Caco-2 (cell line): ENCODE data around the gene ARHGAP24. TPM values are rescaled to one million over a fixed set of nuclear protein-coding genes. Genes with fewer than 3 reads are reported as not detected.

ENCODE experiments used
- BruUV-seq: library from RNA; stranded (reverse); fragments of 400-500 nt; replicated peaks from 2 replicates; lab custom pipeline; 2021; lab: Mats Ljungman, UMichigan
- CTCF ChIA-PET: fragments of 300-600 bp; sonication (Branson Sonifier 250); formaldehyde crosslinking; loops from one replicate; lab custom pipeline; 2022; ENCODE audit warnings: antibody characterized with exemption; lab: Charles Lee
- POLR2A ChIA-PET: fragments of 300-600 bp; sonication (Branson Sonifier 250); formaldehyde crosslinking; loops from one replicate; lab custom pipeline; 2022; ENCODE audit warnings: antibody characterized with exemption; lab: Charles Lee
- DNase-seq, 2 experiments: peaks; one replicate each; pipeline versions ENCODE4 v3.0.0 to v3.0.0-alpha.2; 2020 to 2022
- H3K27me3 ChIP-seq: replicated peaks from 2 replicates; pipeline ENCODE4 v1.6.0; 2011; ENCODE audit warnings: low read length; ENCODE audit not compliant: control insufficient read depth, insufficient read depth
- H3K36me3 ChIP-seq: 2 replicates; pipeline ENCODE4 v1.5.1; 2011; ENCODE audit warnings: low read length; ENCODE audit not compliant: control insufficient read depth, insufficient read depth
- H3K4me1 ChIP-seq: fragments of 250-450 bp; sonication (Bioruptor Pico); 2 replicates; pipeline ENCODE4 v1.5.1; 2020; ENCODE audit warnings: mild to moderate bottlenecking
- H3K4me3 ChIP-seq: 2 replicates; pipeline ENCODE4 v1.5.1; 2011; ENCODE audit warnings: low read depth, mild to moderate bottlenecking, control low read depth, low read length
- H3K9me3 ChIP-seq: fragments of 250-450 bp; sonication (Bioruptor Pico); 2 replicates; pipeline ENCODE4 v1.5.1; 2020; ENCODE audit warnings: mild to moderate bottlenecking, moderate library complexity
- H3K27ac Mint-ChIP-seq: one replicate; pipeline ENCODE4 v1.8.0; 2022; ENCODE audit warnings: mixed read lengths; ENCODE audit not compliant: unreplicated experiment
- H3K27me3 Mint-ChIP-seq: one replicate; pipeline ENCODE4 v1.8.0; 2022; ENCODE audit warnings: mixed read lengths; ENCODE audit not compliant: insufficient read depth, unreplicated experiment
- H3K36me3 Mint-ChIP-seq: one replicate; pipeline ENCODE4 v1.8.0; 2022; ENCODE audit warnings: mild to moderate bottlenecking, mixed read lengths; ENCODE audit not compliant: insufficient read depth, unreplicated experiment
- H3K4me1 Mint-ChIP-seq: one replicate; pipeline ENCODE4 v1.8.0; 2022; ENCODE audit warnings: low read depth, mixed read lengths; ENCODE audit not compliant: unreplicated experiment
- H3K4me3 Mint-ChIP-seq: one replicate; pipeline ENCODE4 v1.8.0; 2022; ENCODE audit warnings: mild to moderate bottlenecking, moderate library complexity, mixed read lengths; ENCODE audit not compliant: unreplicated experiment
- H3K9me3 Mint-ChIP-seq: one replicate; pipeline ENCODE4 v1.8.0; 2022; ENCODE audit warnings: mixed read lengths; ENCODE audit not compliant: unreplicated experiment
- CTCF ChIP-seq, 2 experiments: fragments of 200-600 bp in 1 of 2; IDR thresholded peaks; 1 replicate in 1 of 2; 2 replicates in 1 of 2; pipeline versions ENCODE4 v1.5.1 to v1.8.0; 2011 to 2022; ENCODE audit warnings: antibody characterized with exemption in 1 of 2, control low read depth in 1 of 2, inconsistent platforms in 1 of 2, low read depth in 1 of 2, low read length in 1 of 2, mild to moderate bottlenecking in 1 of 2, moderate library complexity in 1 of 2; ENCODE audit not compliant: insufficient read depth in 1 of 2, severe bottlenecking in 1 of 2, unreplicated experiment in 1 of 2
- intact Hi-C: fragments of 100-400 bp; cut with micrococcal nuclease; formaldehyde crosslinking; loops from one replicate; pipeline ENCODE4 v1.10.0; 2022; ENCODE audit not compliant: unreplicated experiment
- total RNA-seq: library from RNA; stranded (reverse); gene quantifications from 2 replicates; pipeline ENCODE4 v1.2.3, GENCODE V29; 2022

The ARHGAP24 gene
- total RNA-seq, 1 experiment from 2014 or later, result 2.8 TPM

DNA sequence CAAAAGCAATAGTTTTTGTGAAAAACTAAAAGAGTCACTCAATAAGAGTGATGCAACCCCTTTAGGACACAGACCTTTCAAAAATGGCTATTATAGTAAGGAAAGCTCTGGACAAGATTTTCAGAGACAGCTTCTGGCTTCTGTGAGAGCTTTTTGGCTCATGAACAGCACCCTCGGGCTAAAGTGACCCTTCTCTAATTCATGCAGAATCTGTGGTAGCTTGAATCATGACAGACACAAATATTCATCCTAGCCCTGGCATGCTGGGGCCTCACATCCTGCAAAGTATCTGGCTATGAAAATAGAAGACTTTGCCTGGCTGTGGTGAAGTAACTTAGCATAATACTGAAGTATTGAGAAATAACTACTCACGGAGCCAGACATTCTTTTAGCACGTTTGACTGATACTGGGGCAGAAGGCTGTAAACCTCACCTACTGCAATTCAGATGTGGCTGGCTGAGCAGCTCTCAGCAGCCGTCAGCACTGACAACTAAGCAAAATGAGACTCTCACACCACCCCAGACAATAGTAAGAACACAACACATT lies 557.6 kb downstream of the ARHGAP24 start:
- ChIA-PET CTCF (no interaction called here), POLR2A (no interaction called here)
- Mint-ChIP-seq H3K36me3 (no peaks in the 10 kb centered on the region), H3K27ac (no peak overlapping the region), H3K27me3 (peaks cover 10% of the 10 kb centered on the region), H3K4me3 (no peak overlapping the region), H3K9me3 (no peaks in the 10 kb centered on the region), H3K4me1 (no peaks in the 10 kb centered on the region)
- BruUV-seq, result no TSS peak
- Histone ChIP-seq H3K27me3 (no peaks in the 10 kb centered on the region; the same call in 1 of the 2 replicates), H3K36me3 (no peaks in the 10 kb centered on the region), H3K9me3 (no peaks in the 10 kb centered on the region), H3K4me3 (no peak overlapping the region), H3K4me1 (no peaks in the 10 kb centered on the region)
- no peak for DNase-seq
- TF ChIP-seq CTCF (IDR thresholded peaks at IDR 0.05; ENCODE audit: insufficient read depth in 1 of 2, low read depth in 1 of 2, low read length in 1 of 2, severe bottlenecking in 1 of 2, unreplicated experiment in 1 of 2), result no peak
- intact Hi-C loops, result no loop called here

- H3K4me1 Mint-ChIP-seq, result no peaks in the 10 kb centered on the region
- Histone ChIP-seq H3K36me3 (no peaks in the 10 kb centered on the region), H3K4me1 (no peaks in the 10 kb centered on the region), H3K9me3 (no peaks in the 10 kb centered on the region), H3K27me3 (no peaks in the 10 kb centered on the region; the same call in 1 of the 2 replicates), H3K4me3 (no peak overlapping the region)
- no peak overlapping the region for H3K27ac Mint-ChIP-seq
- ChIA-PET POLR2A (no interaction called here), CTCF (no interaction called here)
- H3K36me3 Mint-ChIP-seq, result no peaks in the 10 kb centered on the region
- no TSS peak for BruUV-seq
- DNase-seq, result no peak
- H3K4me3 Mint-ChIP-seq, result no peak overlapping the region
- intact Hi-C loops, result no loop called here
- H3K9me3 Mint-ChIP-seq, result no peaks in the 10 kb centered on the region
- TF ChIP-seq CTCF (IDR thresholded peaks at IDR 0.05; ENCODE audit: insufficient read depth in 1 of 2, low read depth in 1 of 2, low read length in 1 of 2, severe bottlenecking in 1 of 2, unreplicated experiment in 1 of 2), result no peak
- peaks cover 10% of the 10 kb centered on the region for H3K27me3 Mint-ChIP-seq
Measured at GRCh38 chr4:86033171-86033570, 558.2 kb downstream of the ARHGAP24 start.

GRCh38 chr4:86034616-86035015 lies 559.7 kb downstream of the ARHGAP24 start:
- H3K27me3 Mint-ChIP-seq, result peaks cover 10% of the 10 kb centered on the region
- H3K27me3 ChIP-seq, result no peaks in the 10 kb centered on the region; the same call in 1 of the 2 replicates
- DNase-seq, result no peak
- intact Hi-C loops, result no loop called here
- no peaks in the 10 kb centered on the region for H3K4me1 ChIP-seq
- ChIA-PET CTCF (no interaction called here), POLR2A (no interaction called here)
- no TSS peak for BruUV-seq
- H3K4me3 Mint-ChIP-seq, result no peak overlapping the region
- no peak for TF ChIP-seq CTCF (IDR thresholded peaks at IDR 0.05; ENCODE audit: insufficient read depth in 1 of 2, low read depth in 1 of 2, low read length in 1 of 2, severe bottlenecking in 1 of 2, unreplicated experiment in 1 of 2)
- no peaks in the 10 kb centered on the region for H3K36me3 ChIP-seq
- no peaks in the 10 kb centered on the region for H3K4me1 Mint-ChIP-seq
- H3K9me3 ChIP-seq, result no peaks in the 10 kb centered on the region
- H3K36me3 Mint-ChIP-seq, result no peaks in the 10 kb centered on the region
- no peaks in the 10 kb centered on the region for H3K9me3 Mint-ChIP-seq
- H3K27ac Mint-ChIP-seq, result no peak overlapping the region
- H3K4me3 ChIP-seq, result no peak overlapping the region
